ENCODE data around the gene NECTIN4. TPM values are rescaled to one million over a fixed set of nuclear protein-coding genes. Genes with fewer than 3 reads are reported as not detected.

NECTIN4 gene
- under 1 TPM in 1 of 2 donors, not detected in 1; 0.16 TPM for total RNA-seq

DNA sequence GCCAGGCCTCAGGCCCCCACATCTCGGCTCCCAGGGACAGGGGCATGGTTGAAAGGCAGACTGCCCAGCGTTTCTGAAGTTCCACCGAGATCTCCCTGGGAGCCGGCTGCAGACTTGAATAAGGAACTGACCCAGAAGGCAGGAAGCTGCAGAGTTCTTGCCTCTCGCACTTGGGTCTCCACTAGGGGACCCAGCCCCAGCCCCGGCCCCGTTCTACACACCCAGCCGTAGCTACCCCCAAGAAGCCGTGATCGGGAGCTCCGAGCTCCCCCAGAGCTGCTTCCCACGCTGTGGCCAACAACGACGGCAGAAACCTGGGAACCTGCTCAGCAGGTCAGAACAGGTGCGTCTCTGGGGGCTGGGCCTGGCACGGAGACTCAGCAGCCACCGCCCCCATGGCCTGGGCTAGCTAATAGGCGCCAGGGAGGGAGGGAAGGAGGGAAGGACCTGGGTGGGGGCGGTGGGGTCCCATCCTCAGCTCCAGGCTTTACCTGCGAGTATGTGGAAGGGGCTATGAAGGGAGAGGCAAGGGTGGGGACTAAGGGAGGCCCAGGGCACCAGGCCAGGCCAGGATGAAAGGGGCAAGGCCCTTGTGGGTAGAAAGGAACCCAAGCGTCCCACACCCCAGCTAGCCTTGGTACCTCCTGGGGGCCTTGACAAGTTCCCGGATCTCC lies at the start of gene NECTIN4:
TSS of gene NECTIN4 (minus strand) at position 308 of the 674 bp plus-strand sequence. CDS start at position 46, 262 bp downstream.
- no peaks in the 10 kb centered on the region for H3K9me3 Mint-ChIP-seq
- H3K27ac Mint-ChIP-seq: no peak within 1 kb of the TSS
- ATAC-seq (no peak), DNase-seq (ENCODE audit: low spot score in 2 of 2) (no peak)
- H3K36me3 Mint-ChIP-seq: no peaks in the 10 kb centered on the region

DNA sequence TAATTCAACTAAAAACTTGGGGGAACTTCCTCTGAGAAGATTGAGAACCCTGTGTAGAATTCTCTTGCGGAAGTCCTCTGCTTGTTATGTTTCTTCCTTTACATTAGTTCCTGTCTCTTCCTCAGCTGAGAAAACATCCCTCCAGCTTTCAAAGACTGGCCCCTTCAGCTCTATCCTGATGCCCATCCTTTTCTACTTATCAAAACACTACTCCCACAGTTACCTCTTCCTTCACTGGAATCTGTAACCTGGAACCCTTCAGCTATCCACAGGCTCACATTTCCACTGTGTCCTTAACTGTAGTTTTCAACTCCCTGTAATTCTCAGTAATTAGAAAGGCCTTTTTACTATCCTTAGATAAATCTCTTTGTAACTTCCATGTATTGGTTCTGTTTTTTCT lies 49.1 kb upstream of the NECTIN4 start:
- ATAC-seq (no peak), DNase-seq (ENCODE audit: low spot score in 2 of 2) (no peak)
- H3K9me3 Mint-ChIP-seq: no peaks in the 10 kb centered on the region
- H3K36me3 Mint-ChIP-seq: no peaks in the 10 kb centered on the region
- peak overlapping the region; percentile 17 to 31 for H3K27ac Mint-ChIP-seq

DNA sequence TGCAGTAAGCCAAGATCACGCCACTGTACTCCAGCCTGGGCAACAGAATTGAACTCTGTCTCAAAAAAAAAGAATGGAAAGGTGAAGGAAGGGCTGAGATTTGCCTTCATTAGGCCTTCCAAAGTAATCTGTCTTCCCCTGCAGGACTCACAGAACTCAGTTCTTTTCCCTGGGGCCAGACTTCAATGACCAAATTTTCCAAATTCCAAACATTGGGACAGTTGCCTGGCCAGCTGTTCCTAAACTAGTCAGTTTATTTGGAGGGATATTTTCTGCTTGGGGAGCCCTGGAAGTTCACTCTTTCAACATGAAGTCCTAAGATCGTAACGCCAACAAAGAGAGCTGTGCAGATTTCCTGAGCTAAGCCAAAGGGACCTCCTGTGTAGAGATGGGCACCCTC lies 48.5 kb upstream of the NECTIN4 start:
- no peak for ATAC-seq
- Mint-ChIP-seq H3K27ac (no peak overlapping the region), H3K36me3 (no peaks in the 10 kb centered on the region), H3K9me3 (no peaks in the 10 kb centered on the region)
- no peak for DNase-seq (ENCODE audit: low spot score in 2 of 2)

- peak in 1 of 2 donors; percentile 8 for ATAC-seq
- Mint-ChIP-seq H3K36me3 (peaks cover 0 to 14% of the 10 kb centered on the region in 2 donors), H3K9me3 (no peaks in the 10 kb centered on the region), H3K27ac (no peak overlapping the region)
- DNase-seq (ENCODE audit: low spot score in 2 of 2): no peak
Observed at GRCh38 chr1:161133220-161133740, 43.9 kb upstream of the NECTIN4 start.

DNA sequence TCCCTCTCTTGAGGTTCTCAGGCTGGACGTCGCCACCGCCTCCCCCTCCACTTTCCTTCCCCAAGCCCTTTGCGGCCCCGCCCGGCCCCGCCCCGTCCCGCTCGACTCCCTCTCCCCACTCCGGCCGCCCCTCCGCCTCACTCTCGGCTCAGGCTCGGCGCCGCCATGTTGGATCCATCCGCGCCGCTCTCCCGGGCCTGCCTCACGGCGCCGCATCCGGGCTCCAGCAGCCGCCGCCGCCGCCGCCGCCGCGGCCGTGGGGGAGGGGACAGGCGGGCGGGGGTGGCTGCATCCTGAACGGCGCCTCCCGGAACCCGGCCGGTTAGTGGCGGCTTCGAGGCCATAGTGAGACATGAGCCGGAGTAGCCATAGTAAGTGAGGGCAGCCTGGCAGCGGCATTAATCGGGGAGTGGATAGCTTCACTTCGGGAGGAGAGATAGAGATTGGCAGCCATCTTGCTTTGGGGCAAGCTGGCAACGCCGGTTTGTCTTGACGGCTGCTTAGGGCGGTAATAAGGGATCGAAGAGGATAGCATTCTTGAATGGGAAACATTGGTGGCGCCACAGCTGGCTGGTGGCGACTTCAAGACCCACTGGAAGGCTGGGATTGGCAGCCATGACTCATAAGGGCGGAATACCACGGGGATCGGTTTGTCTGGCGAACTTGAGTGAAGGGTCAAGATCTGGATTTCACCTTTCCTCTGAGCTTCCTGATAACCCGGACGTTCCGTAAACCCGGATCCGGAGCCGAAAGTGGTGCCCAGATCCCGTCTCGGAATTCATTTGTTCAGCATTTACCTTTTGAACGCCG lies 43.3 kb upstream of the NECTIN4 start, which contains the start of gene DEDD:
TSS of gene DEDD (minus strand) at position 258 of the 810 bp plus-strand sequence. CDS start 8,205 bp downstream, outside the sequence.
- H3K27ac Mint-ChIP-seq: peak within 1 kb of the TSS in 1 of 2 donors; percentile 92
- ATAC-seq: peak; percentile 93 to 94
- peaks cover 0 to 17% of the 10 kb centered on the region in 2 donors for H3K36me3 Mint-ChIP-seq
- DNase-seq (ENCODE audit: low spot score in 2 of 2): peak; percentile 90 to 92
- no peaks in the 10 kb centered on the region for H3K9me3 Mint-ChIP-seq

DNA sequence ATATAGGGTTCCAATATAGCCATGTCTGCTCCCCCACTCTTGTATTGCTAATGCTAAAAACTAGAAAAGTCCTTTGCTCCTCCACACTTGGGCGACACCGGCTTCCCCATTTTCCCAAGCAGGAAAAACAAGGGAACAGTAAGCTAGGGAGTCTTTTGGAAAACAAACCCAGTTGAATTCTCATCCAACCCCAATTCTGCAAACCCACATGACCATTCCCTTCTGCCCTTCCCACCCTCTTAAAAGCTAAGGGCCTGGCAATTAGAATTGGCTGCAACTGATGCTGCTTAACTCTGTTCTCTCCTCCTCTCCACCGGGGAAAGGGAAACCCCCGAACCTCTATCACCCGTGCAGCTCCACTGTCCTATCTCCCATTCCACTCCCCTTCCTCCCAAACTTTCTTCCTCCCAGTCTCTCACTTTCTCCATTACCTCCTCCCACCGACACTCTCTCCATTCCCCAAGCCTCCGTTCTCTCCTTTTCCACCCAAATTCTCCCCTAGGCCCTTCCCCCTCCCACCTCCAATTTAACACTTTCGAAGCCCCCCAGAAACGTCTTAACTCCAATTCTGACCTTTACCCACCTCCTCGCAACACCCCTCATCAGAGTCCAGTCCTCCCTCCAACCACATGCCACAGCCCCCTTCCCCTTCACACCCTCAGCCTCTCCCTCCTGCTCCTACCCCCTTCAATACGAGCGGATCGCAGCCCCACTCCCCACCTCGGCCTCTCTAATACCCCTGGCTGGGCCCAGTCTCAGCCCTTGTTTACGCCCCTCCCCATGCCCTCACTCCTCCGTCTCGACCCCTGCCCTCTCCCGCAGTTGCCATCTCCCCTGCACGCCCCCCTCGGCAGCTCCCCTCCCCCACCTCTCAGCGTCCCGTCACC lies 42.4 kb upstream of the NECTIN4 start:
- peak in 1 of 2 donors; percentile 27 for ATAC-seq
- H3K27ac Mint-ChIP-seq: peak overlapping the region in 1 of 2 donors; percentile 92
- H3K9me3 Mint-ChIP-seq: no peaks in the 10 kb centered on the region
- peaks cover 7 to 26% of the 10 kb centered on the region in 2 donors for H3K36me3 Mint-ChIP-seq
- DNase-seq (ENCODE audit: low spot score in 2 of 2): no peak

DNA sequence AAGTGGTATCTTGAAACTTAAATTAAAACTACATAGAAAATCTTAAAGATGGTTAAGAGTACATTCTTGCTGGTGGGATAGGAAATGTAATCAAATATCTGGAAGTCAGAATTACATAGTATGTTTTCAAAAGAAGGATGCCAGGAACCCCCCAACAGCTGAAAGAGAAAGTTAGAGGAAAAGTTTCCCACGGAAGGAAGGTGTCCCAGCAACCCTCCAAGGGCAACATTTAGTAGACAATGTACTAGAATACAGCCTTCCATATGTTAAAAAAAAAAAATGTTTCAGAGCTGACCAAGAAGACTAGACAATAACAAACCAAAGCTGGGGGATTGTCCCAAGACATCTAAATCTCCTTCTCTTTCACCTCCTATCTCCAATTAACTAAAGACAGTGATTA lies 40.9 kb upstream of the NECTIN4 start:
- DNase-seq (ENCODE audit: low spot score in 2 of 2) (no peak), ATAC-seq (no peak)
- peak overlapping the region in 1 of 2 donors; percentile 55 for H3K27ac Mint-ChIP-seq
- H3K9me3 Mint-ChIP-seq: no peaks in the 10 kb centered on the region
- H3K36me3 Mint-ChIP-seq: peaks cover 17 to 33% of the 10 kb centered on the region in 2 donors

DNA sequence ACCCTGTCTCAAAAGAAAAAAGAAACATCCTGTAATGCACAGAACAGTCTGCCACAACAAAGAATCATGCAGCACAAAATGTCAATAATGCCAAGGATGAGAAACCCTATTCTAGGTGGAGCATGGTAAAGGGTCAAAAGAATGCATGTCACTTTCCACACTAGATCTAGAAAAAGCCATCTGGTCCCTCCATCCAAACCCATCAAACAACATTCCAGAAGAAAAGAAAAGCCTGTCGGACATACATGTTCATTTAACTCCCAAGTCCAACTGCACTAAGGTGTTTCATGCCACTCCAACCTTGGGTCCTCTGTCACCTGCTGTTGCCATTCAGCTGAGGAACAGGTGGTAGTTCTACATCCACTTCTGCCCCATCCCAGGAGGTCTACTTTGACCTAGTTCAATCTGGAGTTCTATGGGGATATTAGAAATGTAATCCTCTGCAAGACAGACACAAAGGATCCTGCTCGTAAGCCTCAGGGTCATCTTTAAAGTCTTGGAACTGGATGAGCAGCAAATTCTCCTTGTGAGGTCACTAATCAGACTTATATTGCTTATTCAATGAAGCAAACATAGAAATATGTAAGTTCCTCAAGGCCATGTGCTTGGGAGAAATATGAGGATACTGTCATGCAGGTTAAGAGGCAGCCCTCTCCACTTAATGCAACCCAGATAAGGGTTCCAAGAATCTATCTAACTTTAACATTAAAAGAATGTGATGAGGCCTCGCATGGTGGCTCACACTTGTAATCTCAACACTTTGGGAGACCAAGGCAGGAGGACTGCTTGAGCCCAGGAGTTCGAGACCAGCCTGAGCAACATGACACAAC lies 39.4 kb upstream of the NECTIN4 start:
- H3K27ac Mint-ChIP-seq: no peak overlapping the region
- no peaks in the 10 kb centered on the region for H3K9me3 Mint-ChIP-seq
- no peak for DNase-seq (ENCODE audit: low spot score in 2 of 2)
- peaks cover 17 to 39% of the 10 kb centered on the region in 2 donors for H3K36me3 Mint-ChIP-seq
- ATAC-seq: no peak

DNA sequence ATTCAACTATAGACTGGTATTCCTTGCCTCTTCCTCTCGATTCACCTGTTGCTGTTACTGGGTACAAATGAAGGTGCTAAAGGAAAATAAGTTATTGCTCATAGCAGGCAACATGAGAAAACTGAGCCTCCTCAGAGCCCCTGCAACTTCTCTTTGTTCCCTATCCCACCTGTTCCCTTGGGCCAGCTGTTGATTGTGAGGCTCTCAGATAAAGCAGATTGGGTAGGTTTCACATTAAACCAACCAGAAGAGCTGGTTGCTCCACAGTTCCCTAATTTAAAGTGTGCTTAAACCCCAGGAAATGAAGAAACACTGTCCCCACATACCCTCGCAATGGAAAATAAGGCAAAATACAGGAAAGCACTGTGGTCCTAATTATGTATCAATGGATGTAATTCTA lies 38.3 kb upstream of the NECTIN4 start:
- H3K36me3 Mint-ChIP-seq: peaks cover 17 to 40% of the 10 kb centered on the region in 2 donors
- H3K9me3 Mint-ChIP-seq: no peaks in the 10 kb centered on the region
- ATAC-seq (no peak), DNase-seq (ENCODE audit: low spot score in 2 of 2) (no peak)
- peak overlapping the region; percentile 8 to 24 for H3K27ac Mint-ChIP-seq

DNA sequence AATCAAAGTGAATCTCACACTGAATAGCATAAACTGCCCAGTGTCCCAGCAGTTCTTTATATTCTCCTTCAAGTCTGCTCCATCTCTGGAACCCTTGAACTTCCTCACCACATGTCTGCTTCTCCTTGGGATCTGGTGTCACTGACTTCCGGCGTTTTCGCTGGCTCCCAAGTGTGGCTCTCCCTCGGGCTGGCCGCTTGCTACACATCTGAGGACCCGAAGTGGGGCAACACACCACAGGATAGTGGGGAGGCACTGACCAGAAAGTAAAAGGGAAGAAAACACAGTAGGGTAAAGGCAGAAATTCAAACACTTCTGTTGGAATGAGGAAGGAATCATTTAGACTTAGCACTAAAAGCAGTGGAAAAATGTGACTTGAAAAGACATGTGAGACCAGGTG lies 33.6 kb upstream of the NECTIN4 start:
- Mint-ChIP-seq H3K27ac (peak overlapping the region in 1 of 2 donors; percentile 6), H3K36me3 (peaks cover 38 to 57% of the 10 kb centered on the region in 2 donors), H3K9me3 (no peaks in the 10 kb centered on the region)
- ATAC-seq (no peak), DNase-seq (ENCODE audit: low spot score in 2 of 2) (no peak)

- peaks cover 41 to 56% of the 10 kb centered on the region in 2 donors for H3K36me3 Mint-ChIP-seq
Observed at GRCh38 chr1:161121834-161122233, 32.5 kb upstream of the NECTIN4 start.

DNA sequence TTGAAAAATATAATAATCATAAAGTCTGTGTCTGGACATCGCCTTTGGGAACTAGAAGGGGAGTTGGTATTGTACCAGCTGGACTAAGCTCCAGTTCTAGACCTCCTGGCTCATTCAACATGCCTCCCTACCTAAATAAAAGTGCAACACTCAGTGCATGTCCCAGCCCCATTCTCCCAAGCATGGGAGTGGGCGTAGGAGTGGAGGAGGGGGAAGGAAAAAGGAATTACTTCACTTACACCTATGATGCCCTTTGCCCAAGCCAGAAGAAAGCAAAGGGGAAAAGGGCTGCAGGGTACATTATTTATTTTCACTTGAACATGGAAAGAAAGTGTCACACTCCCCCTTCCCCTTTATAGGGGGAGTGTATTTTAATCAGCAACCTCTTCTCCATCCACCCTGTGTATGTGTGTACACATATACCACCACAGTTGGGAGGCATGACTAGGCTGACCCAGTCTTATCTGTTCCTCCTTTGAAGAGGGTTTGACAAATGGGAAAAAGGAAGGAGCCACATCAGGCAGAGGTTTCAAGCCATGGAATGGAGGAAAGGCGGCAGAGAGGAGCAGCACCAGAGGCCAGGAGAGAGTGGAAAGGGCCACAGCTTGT lies 31.8 kb upstream of the NECTIN4 start:
- Mint-ChIP-seq H3K9me3 (no peaks in the 10 kb centered on the region), H3K27ac (peak overlapping the region; percentile 90 to 99), H3K36me3 (peaks cover 41 to 52% of the 10 kb centered on the region in 2 donors)
- no peak for DNase-seq (ENCODE audit: low spot score in 2 of 2)
- no peak for ATAC-seq

More at GRCh38 chr1:161121834-161122233, 32.5 kb upstream of the NECTIN4 start:
- no peaks in the 10 kb centered on the region for H3K9me3 Mint-ChIP-seq
- peak overlapping the region; percentile 90 to 99 for H3K27ac Mint-ChIP-seq
- DNase-seq (ENCODE audit: low spot score in 2 of 2) (no peak), ATAC-seq (no peak)

DNA sequence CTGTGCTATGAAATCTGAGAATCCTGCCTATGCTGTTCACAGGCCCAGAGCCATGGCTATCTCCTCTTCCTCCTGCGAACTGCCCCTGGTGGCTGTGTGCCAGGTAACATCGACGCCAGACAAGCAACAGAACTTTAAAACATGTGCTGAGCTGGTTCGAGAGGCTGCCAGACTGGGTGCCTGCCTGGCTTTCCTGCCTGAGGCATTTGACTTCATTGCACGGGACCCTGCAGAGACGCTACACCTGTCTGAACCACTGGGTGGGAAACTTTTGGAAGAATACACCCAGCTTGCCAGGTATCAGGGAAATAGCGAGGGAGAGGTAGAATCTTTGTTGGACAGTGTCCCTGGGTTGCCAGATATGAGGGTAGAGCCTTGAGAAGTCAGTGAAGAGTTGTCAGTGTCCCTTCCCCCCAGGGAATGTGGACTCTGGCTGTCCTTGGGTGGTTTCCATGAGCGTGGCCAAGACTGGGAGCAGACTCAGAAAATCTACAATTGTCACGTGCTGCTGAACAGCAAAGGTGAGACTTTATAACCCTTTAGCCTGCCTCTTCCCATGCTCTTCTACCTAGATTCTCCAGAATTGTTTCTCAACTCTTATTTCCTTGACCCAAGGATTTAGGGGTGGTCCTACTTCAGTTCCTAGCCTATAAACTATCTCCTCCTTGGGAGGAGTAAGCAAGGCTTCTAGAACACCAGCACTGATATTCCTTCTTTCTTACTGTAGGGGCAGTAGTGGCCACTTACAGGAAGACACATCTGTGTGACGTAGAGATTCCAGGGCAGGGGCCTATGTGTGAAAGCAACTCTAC lies 29.9 kb upstream of the NECTIN4 start:
- peak overlapping the region; percentile 98 to 99 for H3K27ac Mint-ChIP-seq
- H3K36me3 Mint-ChIP-seq: peaks cover 44 to 49% of the 10 kb centered on the region in 2 donors
- ATAC-seq: peak; percentile 58 to 59
- H3K9me3 Mint-ChIP-seq: no peaks in the 10 kb centered on the region
- peak; percentile 53 to 74 for DNase-seq (ENCODE audit: low spot score in 2 of 2)

DNA sequence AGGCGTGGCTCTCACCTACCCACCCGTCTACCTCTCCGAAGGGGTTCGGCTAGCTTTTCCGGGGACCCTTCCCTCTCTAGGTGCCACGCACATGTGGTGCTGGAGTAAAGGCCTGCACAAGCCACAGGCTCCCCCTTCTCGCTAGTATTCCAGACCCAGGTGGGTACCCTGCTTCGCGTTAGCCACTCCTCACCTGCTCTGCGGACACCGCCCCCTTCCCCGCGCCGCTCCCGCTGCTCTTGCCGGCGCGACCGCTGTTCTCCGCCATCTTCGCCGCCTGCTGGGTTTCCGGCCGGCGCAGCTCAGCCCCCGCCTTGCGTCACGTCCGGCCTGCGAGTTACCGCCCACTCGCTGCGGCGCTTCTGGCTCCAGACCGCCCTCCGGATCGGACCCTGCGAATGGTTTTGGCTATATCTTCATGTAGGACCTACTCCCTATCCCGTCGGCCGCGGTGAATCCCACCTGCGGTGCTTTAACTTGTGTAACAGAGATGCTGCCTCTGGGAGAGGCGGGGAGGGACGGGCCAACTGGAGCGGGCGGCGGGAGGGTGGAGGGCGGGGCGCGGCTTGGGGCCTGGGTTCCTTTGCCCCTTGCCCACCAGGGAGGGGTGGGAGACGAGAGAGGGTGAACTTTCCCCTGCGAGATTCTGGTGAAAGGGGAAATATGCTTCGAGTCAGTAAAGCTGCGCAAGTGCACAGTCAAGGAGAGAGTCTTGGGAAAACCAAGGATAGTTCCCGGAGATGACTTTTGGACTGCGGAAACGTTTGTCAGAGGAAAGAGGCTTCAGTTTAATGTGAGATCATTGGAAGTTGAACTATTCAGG lies 28.6 kb upstream of the NECTIN4 start, which contains the start of the genes NIT1 and PFDN2:
TSS of gene NIT1 (plus strand) at position 347 of the 823 bp plus-strand sequence. CDS start at position 419, 72 bp downstream.
TSS of gene PFDN2 (minus strand) at position 279 of the 823 bp plus-strand sequence. CDS start at position 268, 11 bp downstream.
- DNase-seq (ENCODE audit: low spot score in 2 of 2) (peak; percentile 85 to 89), ATAC-seq (peak; percentile 63 to 73)
- Mint-ChIP-seq H3K27ac (peak within 1 kb of the TSS; percentile 98 to 99), H3K36me3 (peaks cover 46 to 51% of the 10 kb centered on the region in 2 donors), H3K9me3 (no peaks in the 10 kb centered on the region)
